HG02571 (cell line): Measurements from ENCODE around the gene NDUFS8.

Source experiments
- ATAC-seq: cut with Tn5 transposase; IDR thresholded peaks from one replicate; pipeline ENCODE4 v1.9.1; 2021; ENCODE audit warnings: mild to moderate bottlenecking, moderate library complexity; ENCODE audit not compliant: unreplicated experiment

NDUFS8 gene

DNA sequence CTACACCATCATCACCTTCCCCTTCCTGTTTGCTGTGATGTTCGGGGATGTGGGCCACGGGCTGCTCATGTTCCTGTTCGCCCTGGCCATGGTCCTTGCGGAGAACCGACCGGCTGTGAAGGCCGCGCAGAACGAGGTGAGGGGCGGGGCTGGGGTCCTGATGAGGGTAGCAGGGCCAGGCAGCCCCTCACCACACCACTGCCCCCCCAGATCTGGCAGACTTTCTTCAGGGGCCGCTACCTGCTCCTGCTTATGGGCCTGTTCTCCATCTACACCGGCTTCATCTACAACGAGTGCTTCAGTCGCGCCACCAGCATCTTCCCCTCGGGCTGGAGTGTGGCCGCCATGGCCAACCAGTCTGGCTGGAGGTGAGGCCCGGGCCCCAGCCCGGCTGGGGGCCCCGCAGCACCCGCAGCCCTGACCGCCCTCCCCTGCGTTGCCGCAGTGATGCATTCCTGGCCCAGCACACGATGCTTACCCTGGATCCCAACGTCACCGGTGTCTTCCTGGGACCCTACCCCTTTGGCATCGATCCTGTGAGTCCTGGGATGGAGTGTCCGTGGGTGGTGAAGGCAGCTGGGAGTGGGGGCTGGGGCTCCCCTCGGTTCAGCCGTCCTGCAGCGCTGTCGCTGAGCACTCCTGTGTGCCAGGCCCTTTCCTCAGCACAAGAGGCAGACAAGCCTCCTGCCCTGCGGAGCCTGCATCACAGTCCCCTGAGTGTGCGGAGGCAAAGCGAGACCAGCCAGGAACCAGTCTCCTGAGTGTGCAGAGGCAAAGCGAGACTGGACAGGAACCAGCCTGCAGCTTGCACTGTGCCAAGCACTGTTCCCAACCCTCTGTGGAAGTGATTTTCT, 17.2 kb downstream of the NDUFS8 start:
- ATAC-seq, result no peak

DNA sequence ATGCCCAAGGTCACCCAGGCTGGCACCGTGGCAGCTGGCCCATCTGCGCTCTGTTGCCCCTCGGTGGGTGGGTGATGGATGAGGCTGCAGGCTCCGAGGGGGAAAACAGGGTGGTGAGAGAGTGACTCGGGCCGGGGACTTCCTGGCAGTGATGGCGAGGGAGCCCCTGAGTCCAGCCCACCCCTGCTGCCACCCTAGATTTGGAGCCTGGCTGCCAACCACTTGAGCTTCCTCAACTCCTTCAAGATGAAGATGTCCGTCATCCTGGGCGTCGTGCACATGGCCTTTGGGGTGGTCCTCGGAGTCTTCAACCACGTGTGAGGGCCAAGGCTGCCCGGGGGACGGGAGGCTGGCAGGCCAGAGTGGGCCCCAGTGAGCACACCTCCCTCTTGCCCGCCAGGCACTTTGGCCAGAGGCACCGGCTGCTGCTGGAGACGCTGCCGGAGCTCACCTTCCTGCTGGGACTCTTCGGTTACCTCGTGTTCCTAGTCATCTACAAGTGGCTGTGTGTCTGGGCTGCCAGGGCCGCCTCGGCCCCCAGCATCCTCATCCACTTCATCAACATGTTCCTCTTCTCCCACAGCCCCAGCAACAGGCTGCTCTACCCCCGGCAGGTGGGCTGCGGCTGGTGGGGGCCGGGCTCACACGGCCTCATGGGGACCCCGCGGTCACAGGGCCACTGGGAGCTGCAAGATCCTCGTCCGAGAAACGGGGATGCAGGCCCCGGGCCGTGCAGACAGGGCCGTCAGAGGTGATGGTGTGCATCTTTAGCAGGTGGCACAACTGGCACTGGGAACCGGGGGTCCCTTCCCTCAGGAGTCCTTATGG, 18.4 kb downstream of the NDUFS8 start:
- no peak for ATAC-seq

DNA sequence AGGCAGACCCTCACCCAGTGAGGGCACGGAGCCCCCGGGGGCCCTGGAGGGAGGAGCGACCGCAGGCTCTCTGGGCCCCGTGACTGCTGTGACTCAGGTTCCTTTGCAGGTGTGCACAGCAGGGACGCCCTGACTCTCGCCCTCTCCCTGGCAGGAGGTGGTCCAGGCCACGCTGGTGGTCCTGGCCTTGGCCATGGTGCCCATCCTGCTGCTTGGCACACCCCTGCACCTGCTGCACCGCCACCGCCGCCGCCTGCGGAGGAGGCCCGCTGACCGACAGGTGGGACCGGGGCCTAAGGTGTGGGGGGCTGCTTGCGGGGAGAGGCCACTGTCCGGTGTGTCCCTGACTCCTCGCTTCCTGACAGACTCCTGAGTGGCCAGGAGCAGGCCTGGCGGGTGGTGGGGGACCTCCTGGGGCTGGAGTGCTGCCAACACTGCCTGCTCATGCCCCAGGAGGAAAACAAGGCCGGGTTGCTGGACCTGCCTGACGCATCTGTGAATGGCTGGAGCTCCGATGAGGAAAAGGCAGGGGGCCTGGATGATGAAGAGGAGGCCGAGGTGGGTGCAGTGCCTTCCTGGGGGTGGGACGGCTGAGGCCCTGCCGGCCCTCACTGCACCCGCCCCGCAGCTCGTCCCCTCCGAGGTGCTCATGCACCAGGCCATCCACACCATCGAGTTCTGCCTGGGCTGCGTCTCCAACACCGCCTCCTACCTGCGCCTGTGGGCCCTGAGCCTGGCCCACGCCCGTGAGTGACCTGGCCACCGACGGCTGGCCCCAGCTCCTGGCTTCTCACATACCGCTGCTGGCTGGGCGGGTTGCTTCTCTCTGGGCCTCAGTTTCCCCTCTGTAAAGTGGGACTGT, 19.3 kb downstream of the NDUFS8 start:
- no peak for ATAC-seq

DNA sequence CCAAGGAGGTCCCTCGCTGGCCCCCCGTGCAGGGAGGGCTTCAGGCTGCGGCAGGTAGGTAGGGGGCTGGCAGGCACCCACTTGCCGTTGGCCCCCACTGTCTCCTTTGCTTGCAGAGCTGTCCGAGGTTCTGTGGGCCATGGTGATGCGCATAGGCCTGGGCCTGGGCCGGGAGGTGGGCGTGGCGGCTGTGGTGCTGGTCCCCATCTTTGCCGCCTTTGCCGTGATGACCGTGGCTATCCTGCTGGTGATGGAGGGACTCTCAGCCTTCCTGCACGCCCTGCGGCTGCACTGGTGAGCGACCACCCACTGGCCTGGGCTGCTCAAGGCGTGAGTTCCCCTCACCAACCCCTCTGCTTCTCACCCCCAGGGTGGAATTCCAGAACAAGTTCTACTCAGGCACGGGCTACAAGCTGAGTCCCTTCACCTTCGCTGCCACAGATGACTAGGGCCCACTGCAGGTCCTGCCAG, 19.9 kb downstream of the NDUFS8 start:
- no peak for ATAC-seq

DNA sequence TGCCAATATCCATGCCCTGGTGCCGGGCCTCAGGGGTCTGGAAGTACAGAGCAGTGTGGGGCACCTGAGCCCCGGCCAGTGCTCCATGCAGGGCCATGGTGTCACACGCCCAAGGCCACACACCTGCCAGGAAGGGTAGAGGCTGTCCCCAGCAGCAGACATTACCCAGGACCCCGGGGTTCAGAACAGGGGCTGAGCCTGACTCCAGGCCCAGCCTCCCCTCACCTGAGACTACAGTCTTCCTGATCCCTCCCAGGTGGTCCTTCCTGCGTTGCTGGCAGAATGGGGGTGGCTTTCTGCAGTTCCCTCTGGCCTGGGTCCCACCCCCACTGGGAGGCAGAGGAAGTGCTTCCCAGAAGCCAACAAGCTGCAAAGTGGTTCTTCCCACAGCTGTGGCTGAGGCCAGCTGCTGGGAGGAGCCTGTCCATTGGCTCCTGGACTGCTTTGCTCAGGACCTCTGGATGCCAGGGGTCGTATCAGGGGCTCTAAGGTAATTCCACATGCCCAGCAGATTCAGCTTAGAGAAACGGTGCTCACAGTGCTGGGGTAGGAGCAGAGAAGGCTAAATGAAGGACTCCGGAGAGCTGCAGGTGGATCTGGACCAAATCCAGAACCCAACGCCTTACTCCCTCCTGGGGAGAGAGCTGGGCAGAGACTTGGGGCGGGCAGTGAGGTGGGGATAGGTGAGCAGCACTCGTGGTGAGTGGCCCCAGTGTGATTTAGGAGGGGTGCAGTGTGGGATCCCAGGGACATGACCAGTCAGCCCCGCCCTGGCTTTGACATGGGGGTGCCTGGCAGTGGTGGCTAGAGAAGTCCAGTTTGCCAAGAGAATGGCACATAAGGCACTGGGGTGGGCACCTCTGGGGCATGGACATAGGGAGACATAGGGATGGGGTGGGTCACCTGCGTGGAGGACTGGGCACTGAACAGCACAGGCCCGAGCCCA, 21.0 kb downstream of the NDUFS8 start:
- ATAC-seq, result no peak

DNA sequence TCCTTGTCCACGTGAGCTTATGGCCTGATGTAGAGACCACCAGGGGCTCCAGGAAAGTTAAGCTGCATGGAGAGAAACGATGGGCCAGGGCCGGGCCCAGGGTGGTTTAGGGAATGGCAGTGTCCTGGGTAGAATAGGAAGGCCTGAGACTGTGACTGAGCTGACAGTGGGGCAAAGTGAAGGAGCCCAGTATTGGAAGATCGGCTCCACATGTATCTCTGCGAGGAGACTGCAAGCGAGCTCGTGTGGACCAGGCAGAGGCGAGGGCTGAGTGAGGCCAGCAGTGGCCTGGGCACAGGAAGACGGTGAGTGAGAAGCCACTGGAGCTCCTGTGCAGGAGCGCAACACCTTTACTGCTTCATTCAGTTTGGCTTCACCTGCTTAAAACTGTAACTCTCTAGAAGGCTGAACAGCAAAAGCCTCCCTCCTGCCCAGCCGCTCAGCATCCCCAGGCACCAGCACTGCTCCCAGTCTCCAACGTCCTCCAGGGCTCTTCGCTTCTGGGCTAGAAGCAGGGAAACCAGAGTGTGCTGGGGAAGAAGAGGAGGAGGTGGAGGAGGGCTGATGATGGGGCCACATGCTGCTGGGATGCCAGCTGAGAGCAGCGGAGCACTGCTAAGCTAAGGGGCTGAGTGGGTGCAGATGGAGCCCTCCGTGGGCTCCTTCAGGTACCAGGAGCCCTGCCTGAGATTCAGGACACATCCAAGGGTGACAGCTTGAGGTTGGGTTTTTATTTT, 21.8 kb downstream of the NDUFS8 start:
- ATAC-seq, result no peak

DNA sequence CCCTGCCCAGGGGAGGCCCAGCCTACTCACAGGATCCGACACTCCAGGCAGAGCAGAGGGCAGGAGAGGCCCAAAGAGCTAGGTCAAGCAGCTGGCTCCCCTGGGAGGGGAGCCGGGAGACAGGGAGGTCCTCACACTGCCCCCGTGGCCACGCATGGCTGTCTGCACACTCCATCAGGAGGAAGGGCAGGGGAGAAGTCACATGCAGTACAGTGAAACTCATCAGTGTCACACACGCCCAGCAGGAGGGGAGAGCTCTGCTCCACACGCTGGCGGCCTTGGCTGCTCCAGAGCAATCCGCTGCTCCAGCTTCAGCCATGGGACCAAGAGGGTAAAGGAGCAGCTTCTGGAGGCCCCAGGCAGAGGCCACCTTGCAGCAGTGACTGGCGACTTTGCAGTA, 22.6 kb downstream of the NDUFS8 start:
- no peak for ATAC-seq

DNA sequence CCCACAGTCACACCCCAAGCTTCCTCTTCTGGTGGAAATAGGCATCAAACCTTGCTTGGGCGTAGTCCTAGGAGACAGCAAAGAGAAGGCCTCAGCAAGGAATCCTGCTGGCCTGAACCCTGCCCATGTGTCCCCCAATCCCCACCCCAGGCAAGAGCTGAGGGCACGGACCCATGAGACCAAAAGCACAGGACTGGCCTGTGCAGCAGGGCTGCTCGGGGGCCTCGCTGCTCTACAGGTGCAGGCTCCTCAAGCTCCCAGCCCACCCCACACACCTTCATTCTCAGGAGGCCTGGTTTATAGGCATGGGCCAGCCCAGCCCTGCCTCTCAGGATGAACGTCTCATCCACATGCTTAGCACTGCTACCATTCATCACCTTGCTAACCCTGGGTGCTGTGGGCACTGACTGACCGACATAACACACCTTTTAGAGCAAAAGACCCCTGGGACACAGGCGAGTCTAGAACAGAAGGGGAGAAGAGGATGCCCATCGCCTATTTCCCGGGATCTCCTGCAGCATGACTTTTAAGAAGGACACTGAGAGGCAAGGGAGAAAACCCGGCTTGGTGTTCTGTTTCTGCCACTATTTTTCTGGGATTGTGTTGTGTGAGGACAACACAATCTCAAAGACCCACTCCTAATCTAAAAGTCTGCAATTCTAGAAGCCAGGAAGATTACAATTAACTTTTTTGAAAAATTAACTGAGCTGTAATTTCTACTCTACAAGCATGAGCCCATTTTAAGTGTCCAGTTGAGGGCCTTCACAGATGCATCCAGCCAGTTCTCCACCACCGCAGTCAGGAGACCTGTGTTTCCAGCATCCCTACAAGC, 23.7 kb downstream of the NDUFS8 start:
- no peak for ATAC-seq

GRCh38 chr11:68056317-68057285, 26.1 kb downstream of the NDUFS8 start:
- no peak for ATAC-seq

GRCh38 chr11:68057807-68058206, 27.3 kb downstream of the NDUFS8 start:
- ATAC-seq, result no peak

DNA sequence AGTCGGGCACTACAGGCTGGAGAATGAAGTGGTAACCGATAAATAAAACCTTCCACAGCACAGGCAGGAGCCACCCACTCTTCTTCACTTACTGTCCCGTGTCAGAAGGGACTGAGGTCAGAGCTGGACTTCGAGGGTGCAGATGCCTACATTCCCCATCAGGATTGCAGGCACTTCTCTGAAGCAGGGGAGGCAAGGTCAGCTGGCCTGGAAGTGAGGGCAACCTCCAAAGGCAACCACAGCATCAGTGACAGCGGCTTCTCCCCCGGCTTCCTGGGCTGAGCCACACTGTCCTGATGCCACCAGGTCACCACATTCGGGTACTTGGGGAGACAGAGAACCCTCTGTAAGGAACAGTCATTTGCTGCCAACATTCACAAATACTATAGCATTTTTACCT, 31.0 kb downstream of the NDUFS8 start:
- ATAC-seq, result no peak

DNA sequence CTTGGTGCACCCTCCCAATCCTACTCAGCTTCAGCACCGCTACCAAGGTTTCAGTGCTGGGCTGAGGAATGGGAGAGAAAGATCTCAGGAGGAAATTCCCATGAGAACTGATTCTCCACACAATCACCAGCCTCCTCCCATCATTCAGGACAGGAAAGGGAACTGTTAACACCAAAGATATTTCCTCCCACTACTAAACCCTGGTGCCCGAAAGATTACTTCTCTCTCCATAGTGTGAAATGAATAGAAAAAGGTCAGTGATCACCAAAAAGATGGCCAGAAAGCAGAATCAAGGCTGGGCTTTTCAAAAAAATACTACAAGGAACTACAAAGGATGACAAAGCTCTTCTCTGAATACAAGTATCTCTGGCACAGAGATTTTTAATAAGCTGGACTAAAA, 34.4 kb downstream of the NDUFS8 start:
- ATAC-seq, result no peak

- no peak for ATAC-seq
These were observed 35.4 kb downstream of the NDUFS8 start for GRCh38 chr11:68065841-68066240.

DNA sequence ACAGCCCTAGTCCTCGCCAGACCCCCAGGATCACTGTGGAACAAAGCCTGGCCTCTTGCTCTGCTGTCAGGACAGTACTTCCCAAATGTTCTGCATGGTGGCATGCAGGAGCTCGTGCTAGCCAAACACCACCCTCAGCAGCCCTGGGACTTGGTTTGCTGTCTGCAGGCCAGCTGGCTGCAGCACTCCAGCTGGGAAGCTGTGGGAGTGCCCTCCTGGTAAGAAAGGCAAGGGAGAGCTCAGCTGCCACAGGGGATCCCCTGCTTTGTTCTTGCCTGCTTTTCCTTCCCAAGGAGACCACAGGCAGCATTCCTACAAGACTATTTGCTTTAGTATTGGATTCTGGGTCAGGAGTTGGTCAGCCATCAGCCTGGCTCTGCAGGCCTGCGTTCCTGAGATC, 36.3 kb downstream of the NDUFS8 start:
- no peak for ATAC-seq

DNA sequence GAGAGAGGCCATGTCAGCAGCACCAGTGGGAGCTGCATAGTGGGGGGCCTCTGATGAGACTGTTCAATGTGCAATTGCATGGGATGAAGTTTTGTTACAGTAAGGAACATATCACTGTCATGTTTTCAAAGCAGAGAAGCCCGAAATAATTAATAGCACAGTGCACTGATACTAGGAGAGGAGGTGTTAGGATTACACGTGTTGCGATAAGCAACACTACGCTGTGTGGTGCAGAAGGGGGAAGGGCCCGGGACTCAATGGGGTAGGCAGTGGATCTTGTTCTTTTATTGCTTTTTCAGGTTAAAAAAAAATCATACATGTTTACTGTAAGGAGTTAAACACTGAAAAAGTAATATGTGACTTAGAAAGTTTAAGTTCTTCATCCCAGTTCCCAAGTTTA, 37.5 kb downstream of the NDUFS8 start:
- no peak for ATAC-seq

DNA sequence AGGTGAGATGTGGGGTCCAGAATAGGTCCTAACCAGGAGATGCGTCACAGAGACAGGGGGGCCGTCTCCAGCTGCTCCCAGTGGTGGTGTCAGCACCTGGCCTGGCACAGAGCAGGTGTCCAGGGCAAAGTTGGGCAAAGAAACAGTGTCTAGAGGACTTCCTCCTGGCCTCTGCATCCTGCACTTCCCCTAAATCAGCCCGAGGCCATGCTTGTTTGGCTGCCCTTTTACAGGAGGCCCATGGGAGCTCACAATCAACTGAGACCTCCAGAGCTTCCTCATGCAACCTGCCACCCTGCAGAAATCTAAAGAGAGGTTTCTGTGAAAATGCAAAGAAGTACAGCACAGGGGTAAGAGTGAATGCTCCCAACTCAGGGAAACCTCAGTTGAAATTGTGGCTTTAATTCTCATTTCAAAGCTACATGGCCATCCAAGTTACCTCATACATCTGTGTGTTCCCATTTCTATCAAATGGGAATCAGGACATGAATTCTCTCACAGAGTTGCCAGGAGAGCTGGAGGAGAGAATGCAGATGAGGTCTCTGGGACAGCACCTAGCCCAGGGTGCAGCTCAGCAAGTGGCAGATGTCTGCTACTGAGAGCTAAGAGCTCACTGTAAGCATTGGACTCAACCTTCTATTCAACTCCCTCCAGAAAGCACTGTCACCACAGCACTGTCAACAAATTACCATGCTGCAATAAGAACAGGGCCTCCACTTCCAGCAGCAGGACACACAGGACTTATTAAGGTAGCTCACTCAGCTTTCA, 41.0 kb downstream of the NDUFS8 start:
- ATAC-seq, result no peak
